ENCODE measurements around the gene GABRE.

DNA sequence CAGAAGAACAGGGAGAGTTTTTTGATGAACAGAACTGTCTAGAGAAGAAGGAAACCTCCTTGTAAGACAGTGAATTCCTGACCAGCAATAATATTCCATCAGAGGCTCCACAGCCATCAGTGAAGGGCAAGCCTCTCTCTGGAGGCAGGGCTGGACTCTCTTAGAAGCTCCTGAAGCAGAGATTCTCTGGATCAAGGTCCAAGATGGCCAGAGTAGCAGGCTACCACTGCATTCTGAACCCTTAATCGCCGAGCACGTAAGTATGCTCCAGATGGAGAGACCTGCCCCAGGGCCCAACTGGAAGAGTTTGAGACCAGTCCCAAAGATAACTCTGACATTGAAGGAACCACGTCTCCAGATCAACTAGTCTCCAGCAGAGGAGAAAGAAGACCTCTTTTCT, 16.4 kb downstream of the GABRE start:
- TF ChIP-seq, protein P1, sequence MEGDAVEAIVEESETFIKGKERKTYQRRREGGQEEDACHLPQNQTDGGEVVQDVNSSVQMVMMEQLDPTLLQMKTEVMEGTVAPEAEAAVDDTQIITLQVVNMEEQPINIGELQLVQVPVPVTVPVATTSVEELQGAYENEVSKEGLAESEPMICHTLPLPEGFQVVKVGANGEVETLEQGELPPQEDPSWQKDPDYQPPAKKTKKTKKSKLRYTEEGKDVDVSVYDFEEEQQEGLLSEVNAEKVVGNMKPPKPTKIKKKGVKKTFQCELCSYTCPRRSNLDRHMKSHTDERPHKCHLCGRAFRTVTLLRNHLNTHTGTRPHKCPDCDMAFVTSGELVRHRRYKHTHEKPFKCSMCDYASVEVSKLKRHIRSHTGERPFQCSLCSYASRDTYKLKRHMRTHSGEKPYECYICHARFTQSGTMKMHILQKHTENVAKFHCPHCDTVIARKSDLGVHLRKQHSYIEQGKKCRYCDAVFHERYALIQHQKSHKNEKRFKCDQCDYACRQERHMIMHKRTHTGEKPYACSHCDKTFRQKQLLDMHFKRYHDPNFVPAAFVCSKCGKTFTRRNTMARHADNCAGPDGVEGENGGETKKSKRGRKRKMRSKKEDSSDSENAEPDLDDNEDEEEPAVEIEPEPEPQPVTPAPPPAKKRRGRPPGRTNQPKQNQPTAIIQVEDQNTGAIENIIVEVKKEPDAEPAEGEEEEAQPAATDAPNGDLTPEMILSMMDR (IDR thresholded peaks at IDR 0.05; ENCODE audit: low read depth, low read length): no peak
- no peak for TF ChIP-seq POLR2A (IDR thresholded peaks at IDR 0.05; ENCODE audit: extremely low read depth, insufficient read length)
- TF ChIP-seq MYC (IDR thresholded peaks at IDR 0.05; ENCODE audit: low read depth, low read length): no peak
- TF ChIP-seq, protein P2, sequence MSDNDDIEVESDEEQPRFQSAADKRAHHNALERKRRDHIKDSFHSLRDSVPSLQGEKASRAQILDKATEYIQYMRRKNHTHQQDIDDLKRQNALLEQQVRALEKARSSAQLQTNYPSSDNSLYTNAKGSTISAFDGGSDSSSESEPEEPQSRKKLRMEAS (IDR thresholded peaks at IDR 0.05; ENCODE audit: low read depth, low read length): no peak

Measured in NB4 (cell line).